HepG2 (cell line): Measurements from ENCODE around the gene OR10J4. TPM values are rescaled to one million over a fixed set of nuclear protein-coding genes. Genes with fewer than 3 reads are reported as not detected.

Source experiments
- ATAC-seq: fragments of 200-7000 bp; cut with Tn5 transposase; 3 replicates; pipeline ENCODE4 v1.9.1; 2020; ENCODE audit warnings: mild to moderate bottlenecking, moderate library complexity
- BruUV-seq: library from RNA; stranded (reverse); fragments of 400-500 nt; replicated peaks from 2 replicates; lab custom pipeline; 2021; lab: Mats Ljungman, UMichigan
- CTCF ChIA-PET: fragments of 300-600 bp; formaldehyde crosslinking; extraction: SDS; loops from one replicate; lab custom pipeline; 2021; ENCODE audit warnings: low total read pairs, inconsistent platforms, low intra/inter-chr PET ratio; lab: Yijun Ruan, JAX
- POLR2A ChIA-PET: fragments of 350-600 bp; sonication (Branson Sonifier 250); formaldehyde crosslinking; loops from one replicate; lab custom pipeline; 2020; ENCODE audit warnings: antibody characterized with exemption, inconsistent platforms; lab: Yijun Ruan, JAX
- DNase-seq: peaks from one replicate; pipeline ENCODE4 v3.0.0-alpha.2; 2015; ENCODE audit warnings: low spot score
- FAIRE-seq: peaks from 3 replicates; lab custom pipeline; 2011; peaks lifted over from hg19 to GRCh38; lab: Jason Lieb, UNC
- H2AFZ ChIP-seq: one replicate; pipeline ENCODE4 v1.6.1; 2011; ENCODE audit warnings: low read length, inconsistent platforms
- H3K27ac ChIP-seq: fragments of 300-600 bp; 3 replicates; pipeline ENCODE4 v1.8.0; 2011; ENCODE audit warnings: mixed run types, mild to moderate bottlenecking, mixed read lengths, low read length, inconsistent platforms; ENCODE audit not compliant: insufficient read depth; ENCODE audit errors: extremely low read length
- H3K27me3 ChIP-seq, 2 experiments: fragments of 200-600 bp in 1 of 2; 2 replicates in 1 of 2; 3 replicates in 1 of 2; pipeline versions ENCODE4 v1.6.0 to v1.8.0; 2011; ENCODE audit warnings: low read length in 2 of 2, mild to moderate bottlenecking in 2 of 2, moderate library complexity in 2 of 2, inconsistent platforms in 1 of 2; ENCODE audit not compliant: insufficient read depth in 2 of 2, control insufficient read depth in 1 of 2
- H3K36me3 ChIP-seq, 2 experiments: fragments of 200-600 bp in 1 of 2; replicated peaks in 1 of 2; 2 replicates in 1 of 2; 3 replicates in 1 of 2; pipeline versions ENCODE4 v1.5.1 to v1.8.0; 2011; ENCODE audit warnings: low read length in 2 of 2, inconsistent platforms in 1 of 2; ENCODE audit not compliant: insufficient read depth in 2 of 2, control insufficient read depth in 1 of 2
- H3K4me1 ChIP-seq: 2 replicates; pipeline ENCODE4 v1.5.1; 2012; ENCODE audit warnings: low read length, inconsistent platforms; ENCODE audit not compliant: insufficient read depth
- H3K4me2 ChIP-seq: 2 replicates; pipeline ENCODE4 v1.6.0; 2011; ENCODE audit warnings: low read depth, low read length, inconsistent platforms
- H3K4me3 ChIP-seq, 3 experiments: fragments of 200-600 bp in 1 of 3; sonication (generic), shearing (Covaris generic) in 1 of 3; replicated peaks in 1 of 3; 2 replicates each; pipeline ENCODE4 v1.5.1; 2011 to 2016; ENCODE audit warnings: low read length in 3 of 3, inconsistent platforms in 2 of 3, low read depth in 2 of 3, mild to moderate bottlenecking in 2 of 3, control low read depth in 1 of 3, mixed read lengths in 1 of 3; ENCODE audit not compliant: insufficient read depth in 1 of 3
- H3K79me2 ChIP-seq: one replicate; pipeline ENCODE4 v1.6.1; 2011; ENCODE audit warnings: low read length, inconsistent platforms; ENCODE audit not compliant: insufficient read depth
- H3K9ac ChIP-seq: 2 replicates; pipeline ENCODE4 v1.6.0; 2011; ENCODE audit warnings: mild to moderate bottlenecking, low read depth, low read length, inconsistent platforms; ENCODE audit not compliant: insufficient read depth
- H3K9me3 ChIP-seq: 2 replicates; pipeline ENCODE4 v1.5.1; 2012; ENCODE audit warnings: mild to moderate bottlenecking, low read length
- H4K20me1 ChIP-seq: 2 replicates; pipeline ENCODE4 v1.6.0; 2011; ENCODE audit warnings: inconsistent platforms, mild to moderate bottlenecking, low read length, moderate library complexity; ENCODE audit not compliant: insufficient read depth
- BRD4 ChIP-seq: sonication (generic); formaldehyde crosslinking; IDR thresholded peaks from 2 replicates; pipeline ENCODE4 v1.4.0; 2020; ENCODE audit warnings: missing genetic modification reagents
- EHMT2 ChIP-seq: fragments of 200-600 bp; sonication (generic); IDR thresholded peaks from 2 replicates; pipeline ENCODE4 v1.7.0; 2017; ENCODE audit warnings: antibody characterized with exemption, low read depth, low read length, borderline replicate concordance
- FOSL1 ChIP-seq: sonication (generic); formaldehyde crosslinking; IDR thresholded peaks from 2 replicates; pipeline ENCODE4 v1.9.0; 2021; ENCODE audit warnings: missing genetic modification reagents, borderline replicate concordance
- FOXC1 ChIP-seq: sonication (generic); formaldehyde crosslinking; IDR thresholded peaks from 2 replicates; pipeline ENCODE4 v1.8.0; 2022; ENCODE audit warnings: mild to moderate bottlenecking, missing genetic modification reagents, borderline replicate concordance
- KAT2B ChIP-seq: fragments of 150-350 bp; IDR thresholded peaks from 2 replicates; pipeline ENCODE4 v1.6.1; 2014; ENCODE audit warnings: low read depth, low read length, borderline replicate concordance
- MTA3 ChIP-seq: sonication (generic); formaldehyde crosslinking; IDR thresholded peaks from 2 replicates; pipeline ENCODE4 v1.4.0; 2020; ENCODE audit warnings: missing genetic modification reagents
- MYNN ChIP-seq: sonication (generic); formaldehyde crosslinking; IDR thresholded peaks from 2 replicates; pipeline ENCODE4 v1.4.0; 2020; ENCODE audit warnings: mild to moderate bottlenecking, low read depth, missing genetic modification reagents
- THAP11 ChIP-seq: IDR thresholded peaks from 2 replicates; pipeline ENCODE4 v1.6.1; 2016; ENCODE audit warnings: missing biosample characterization, missing genetic modification reagents
- TSC22D2 ChIP-seq: sonication (generic); formaldehyde crosslinking; IDR thresholded peaks from 2 replicates; pipeline ENCODE4 v1.5.1; 2020; ENCODE audit warnings: missing genetic modification reagents, mild to moderate bottlenecking, borderline replicate concordance
- WIZ ChIP-seq: sonication (generic); formaldehyde crosslinking; IDR thresholded peaks from 2 replicates; pipeline ENCODE4 v1.5.1; 2020; ENCODE audit warnings: mild to moderate bottlenecking, missing genetic modification reagents
- XBP1 ChIP-seq: sonication (generic); formaldehyde crosslinking; IDR thresholded peaks from 2 replicates; pipeline ENCODE4 v1.5.0; 2020; ENCODE audit warnings: missing genetic modification reagents
- ZFP41 ChIP-seq: sonication (generic); formaldehyde crosslinking; IDR thresholded peaks from 2 replicates; pipeline ENCODE4 v1.4.0; 2020; ENCODE audit warnings: mild to moderate bottlenecking, missing genetic modification reagents, borderline replicate concordance
- ZNF160 ChIP-seq: sonication (generic); formaldehyde crosslinking; IDR thresholded peaks from 2 replicates; pipeline ENCODE4 v1.8.0; 2022; ENCODE audit warnings: mild to moderate bottlenecking, inconsistent platforms, missing genetic modification reagents
- ZNF207 ChIP-seq: fragments of 450-650 bp; IDR thresholded peaks from 2 replicates; pipeline ENCODE4 v1.6.1; 2016; ENCODE audit warnings: antibody characterized with exemption, borderline replicate concordance
- ZNF441 ChIP-seq: sonication (generic); formaldehyde crosslinking; IDR thresholded peaks from 2 replicates; pipeline ENCODE4 v1.7.0; 2021; ENCODE audit warnings: missing genetic modification reagents, borderline replicate concordance
- WGBS: methylation state at CpG from one replicate; pipeline ENCODE4 v1.1.6; 2017; ENCODE audit warnings: low lambda C conversion rate; 5-methylcytosine and 5-hydroxymethylcytosine counted together
- in situ Hi-C: cut with HindIII; loops from 2 replicates; pipeline ENCODE4 v1.10.0; 2017; ENCODE audit warnings: low pct_unique_long_range_greater_than_20kb; ENCODE audit not compliant: extremely low pct_ligation_motif_present
- intact Hi-C: fragments of 100-400 bp; cut with micrococcal nuclease; formaldehyde crosslinking; loops from one replicate; pipeline ENCODE4 v1.10.0; 2022; ENCODE audit not compliant: unreplicated experiment
- polyA plus RNA-seq, 8 experiments: library from polyadenylated mRNA; depleted of rRNA in 3 of 8; stranded (reverse) in 7 of 8; unstranded in 1 of 8; fragments of >200 nt; fragmentation: Illumina TruSeq in 4 of 8; extraction: Trizol in 4 of 8; gene quantifications; 2 replicates each; pipeline versions ENCODE4 v1.2.1 to v1.2.3, GENCODE V29; 2011 to 2016; ENCODE audit warnings: low read depth in 4 of 8, missing spikeins in 1 of 8, mixed read lengths in 1 of 8; ENCODE audit not compliant: insufficient read depth in 1 of 8
- total RNA-seq, 5 experiments: library from RNA; depleted of rRNA; stranded (reverse); fragments of >200 nt; fragmentation: Illumina TruSeq; extraction: Trizol; gene quantifications; 2 replicates each; pipeline ENCODE4 v1.2.3, GENCODE V29; 2016; ENCODE audit warnings: low read depth in 1 of 5
- TF ChIP-seq, protein P1 (sequence below): sonication (generic); formaldehyde crosslinking; IDR thresholded peaks from 2 replicates; pipeline ENCODE4 v1.9.0; 2021; ENCODE audit warnings: missing genetic modification reagents, borderline replicate concordance
- TF ChIP-seq, protein P2 (sequence below): sonication (generic); formaldehyde crosslinking; conservative IDR thresholded peaks from 2 replicates; pipeline ENCODE4 v1.8.0; 2022; ENCODE audit warnings: low read depth, missing genetic modification reagents
- TF ChIP-seq, protein P3 (sequence below): sonication (generic); formaldehyde crosslinking; IDR thresholded peaks from 2 replicates; pipeline ENCODE4 v1.5.1; 2020; ENCODE audit warnings: mild to moderate bottlenecking, moderate library complexity, missing genetic modification reagents

Gene OR10J4
- total and polyA plus RNA-seq, 2 of the 13 experiments (the other 11 are each of a cell fraction or from before 2014, with no cell fraction given) = not detected

DNA sequence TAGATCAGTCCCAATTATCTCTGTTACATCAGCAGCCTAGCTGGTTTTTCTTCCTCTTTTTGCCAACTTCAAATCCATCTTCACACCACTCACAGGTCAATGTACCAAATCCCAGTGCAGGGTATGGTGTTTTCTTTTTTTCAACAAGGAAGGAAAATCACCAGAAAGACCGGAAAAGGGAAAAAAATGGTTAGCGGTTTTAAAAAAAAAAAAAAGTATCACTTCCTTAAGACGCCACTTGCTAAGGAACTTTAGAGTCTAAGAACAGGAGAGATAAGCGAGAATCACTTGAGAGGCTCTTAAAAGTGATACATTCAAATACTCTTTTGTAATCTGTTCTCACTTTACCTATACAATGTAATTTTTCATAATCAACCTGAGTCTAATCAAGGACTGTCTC is 4.5 kb downstream of the OR10J4 start:
- H3K27me3 ChIP-seq = no peaks in the 10 kb centered on the region; a peak in 1 of 5 replicates
- no peaks in the 10 kb centered on the region for H3K4me1 ChIP-seq
- no peak overlapping the region for H3K4me3 ChIP-seq
- ATAC-seq (no peak), FAIRE-seq (no peak), DNase-seq (no peak)
- no peak overlapping the region for H3K4me2 ChIP-seq
- H3K79me2 ChIP-seq = no peaks in the 10 kb centered on the region
- no peaks in the 10 kb centered on the region for H4K20me1 ChIP-seq
- in situ Hi-C loops = no loop called here
- intact Hi-C loops = no loop called here
- no peaks in the 10 kb centered on the region for H3K36me3 ChIP-seq
- 4% methylated on average over 4 of the region's 4 CpGs for WGBS
- no TSS peak for BruUV-seq
- ChIA-PET POLR2A (no interaction called here), CTCF (no interaction called here)
- TF ChIP-seq ZFP41 (CRISPR knock-in tag) (no peak), XBP1 (no peak), TSC22D2 (CRISPR knock-in tag) (no peak), WIZ (CRISPR knock-in tag) (no peak), MYNN (CRISPR knock-in tag) (no peak), KAT2B (no peak), THAP11 (CRISPR knock-in tag) (no peak), BRD4 (no peak), FOSL1 (CRISPR knock-in tag) (no peak), EHMT2 (no peak), FOXC1 (no peak), ZNF207 (no peak), ZNF160 (CRISPR knock-in tag) (no peak), ZNF441 (no peak), MTA3 (CRISPR knock-in tag) (no peak)
- TF ChIP-seq, protein P1, sequence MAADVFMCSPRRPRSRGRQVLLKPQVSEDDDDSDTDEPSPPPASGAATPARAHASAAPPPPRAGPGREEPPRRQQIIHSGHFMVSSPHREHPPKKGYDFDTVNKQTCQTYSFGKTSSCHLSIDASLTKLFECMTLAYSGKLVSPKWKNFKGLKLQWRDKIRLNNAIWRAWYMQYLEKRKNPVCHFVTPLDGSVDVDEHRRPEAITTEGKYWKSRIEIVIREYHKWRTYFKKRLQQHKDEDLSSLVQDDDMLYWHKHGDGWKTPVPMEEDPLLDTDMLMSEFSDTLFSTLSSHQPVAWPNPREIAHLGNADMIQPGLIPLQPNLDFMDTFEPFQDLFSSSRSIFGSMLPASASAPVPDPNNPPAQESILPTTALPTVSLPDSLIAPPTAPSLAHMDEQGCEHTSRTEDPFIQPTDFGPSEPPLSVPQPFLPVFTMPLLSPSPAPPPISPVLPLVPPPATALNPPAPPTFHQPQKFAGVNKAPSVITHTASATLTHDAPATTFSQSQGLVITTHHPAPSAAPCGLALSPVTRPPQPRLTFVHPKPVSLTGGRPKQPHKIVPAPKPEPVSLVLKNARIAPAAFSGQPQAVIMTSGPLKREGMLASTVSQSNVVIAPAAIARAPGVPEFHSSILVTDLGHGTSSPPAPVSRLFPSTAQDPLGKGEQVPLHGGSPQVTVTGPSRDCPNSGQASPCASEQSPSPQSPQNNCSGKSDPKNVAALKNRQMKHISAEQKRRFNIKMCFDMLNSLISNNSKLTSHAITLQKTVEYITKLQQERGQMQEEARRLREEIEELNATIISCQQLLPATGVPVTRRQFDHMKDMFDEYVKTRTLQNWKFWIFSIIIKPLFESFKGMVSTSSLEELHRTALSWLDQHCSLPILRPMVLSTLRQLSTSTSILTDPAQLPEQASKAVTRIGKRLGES (CRISPR knock-in tag) = no peak
- TF ChIP-seq, protein P2, sequence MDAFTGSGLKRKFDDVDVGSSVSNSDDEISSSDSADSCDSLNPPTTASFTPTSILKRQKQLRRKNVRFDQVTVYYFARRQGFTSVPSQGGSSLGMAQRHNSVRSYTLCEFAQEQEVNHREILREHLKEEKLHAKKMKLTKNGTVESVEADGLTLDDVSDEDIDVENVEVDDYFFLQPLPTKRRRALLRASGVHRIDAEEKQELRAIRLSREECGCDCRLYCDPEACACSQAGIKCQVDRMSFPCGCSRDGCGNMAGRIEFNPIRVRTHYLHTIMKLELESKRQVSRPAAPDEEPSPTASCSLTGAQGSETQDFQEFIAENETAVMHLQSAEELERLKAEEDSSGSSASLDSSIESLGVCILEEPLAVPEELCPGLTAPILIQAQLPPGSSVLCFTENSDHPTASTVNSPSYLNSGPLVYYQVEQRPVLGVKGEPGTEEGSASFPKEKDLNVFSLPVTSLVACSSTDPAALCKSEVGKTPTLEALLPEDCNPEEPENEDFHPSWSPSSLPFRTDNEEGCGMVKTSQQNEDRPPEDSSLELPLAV (CRISPR knock-in tag) = no peak
- TF ChIP-seq, protein P3, sequence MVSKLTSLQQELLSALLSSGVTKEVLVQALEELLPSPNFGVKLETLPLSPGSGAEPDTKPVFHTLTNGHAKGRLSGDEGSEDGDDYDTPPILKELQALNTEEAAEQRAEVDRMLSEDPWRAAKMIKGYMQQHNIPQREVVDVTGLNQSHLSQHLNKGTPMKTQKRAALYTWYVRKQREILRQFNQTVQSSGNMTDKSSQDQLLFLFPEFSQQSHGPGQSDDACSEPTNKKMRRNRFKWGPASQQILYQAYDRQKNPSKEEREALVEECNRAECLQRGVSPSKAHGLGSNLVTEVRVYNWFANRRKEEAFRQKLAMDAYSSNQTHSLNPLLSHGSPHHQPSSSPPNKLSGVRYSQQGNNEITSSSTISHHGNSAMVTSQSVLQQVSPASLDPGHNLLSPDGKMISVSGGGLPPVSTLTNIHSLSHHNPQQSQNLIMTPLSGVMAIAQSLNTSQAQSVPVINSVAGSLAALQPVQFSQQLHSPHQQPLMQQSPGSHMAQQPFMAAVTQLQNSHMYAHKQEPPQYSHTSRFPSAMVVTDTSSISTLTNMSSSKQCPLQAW (CRISPR knock-in tag) = no peak
- no peak overlapping the region for H2AFZ ChIP-seq
- no peak overlapping the region for H3K27ac ChIP-seq
- H3K9ac ChIP-seq = no peak overlapping the region
- peaks cover 89% of the 10 kb centered on the region for H3K9me3 ChIP-seq
